HCT116 (cell line): ENCODE data around the gene CCDC38. TPM values are rescaled to one million over a fixed set of nuclear protein-coding genes. Genes with fewer than 3 reads are reported as not detected.
"Not testable (repeated sequence)": the region's sequence is repeated elsewhere in the genome, so short reads cannot be mapped to it uniquely, and the experiment has no call there.

Source experiments
- ATAC-seq: fragments of 200-7000 bp; cut with Tn5 transposase; 2 replicates; pipeline ENCODE4 v1.9.1; 2020; ENCODE audit warnings: mild to moderate bottlenecking, moderate library complexity
- BruUV-seq: library from RNA; stranded (reverse); fragments of 400-500 nt; replicated peaks from 2 replicates; lab custom pipeline; 2021; lab: Mats Ljungman, UMichigan
- CTCF ChIA-PET: fragments of 300-600 bp; sonication (Branson Sonifier 250); formaldehyde crosslinking; loops from one replicate; lab custom pipeline; 2021; ENCODE audit warnings: antibody characterized with exemption; lab: Charles Lee
- POLR2A ChIA-PET: fragments of 300-600, 350-600 bp; sonication (Branson Sonifier 250); formaldehyde crosslinking; loops from one replicate; lab custom pipeline; 2021; ENCODE audit warnings: antibody characterized with exemption; lab: Charles Lee
- RAD21 ChIA-PET, 2 experiments: fragments of 300-600 bp; sonication (Branson Sonifier 250); formaldehyde crosslinking; loops; one replicate each; lab custom pipeline; 2023; ENCODE audit warnings: low total read pairs in 2 of 2; ENCODE audit not compliant: uncharacterized antibody in 2 of 2, unreplicated experiment in 2 of 2, low non-redundant PET in 1 of 2; lab: Charles Lee
- DNase-seq: peaks from one replicate; pipeline ENCODE4 v3.0.0-alpha.2; 2010; ENCODE audit warnings: low read depth, low spot score
- H2AFZ ChIP-seq: fragments of 200-600 bp; shearing (Covaris generic), sonication (generic); 2 replicates; pipeline ENCODE4 v1.6.1; 2017; ENCODE audit warnings: low read depth, mixed run types, mixed read lengths, antibody characterized with exemption, low read length; ENCODE audit not compliant: poor library complexity, severe bottlenecking
- H3K27ac ChIP-seq: 2 replicates; pipeline ENCODE4 v1.5.1; 2012; ENCODE audit warnings: low read depth, low read length
- H3K27me3 ChIP-seq: fragments of 200-600 bp; sonication (generic); 2 replicates; pipeline ENCODE4 v1.6.1; 2016; ENCODE audit warnings: mixed run types, low read length, mixed read lengths; ENCODE audit not compliant: insufficient read depth
- H3K36me3 ChIP-seq, 2 experiments: fragments of 200-500 bp in 1 of 2; fragments of 200-600 bp in 1 of 2; sonication (Bioruptor generic) in 1 of 2; sonication (generic) in 1 of 2; 2 replicates each; pipeline versions ENCODE4 v1.5.1 to v1.6.1; 2014 to 2016; ENCODE audit warnings: low read length in 2 of 2, inconsistent platforms in 1 of 2, mixed read lengths in 1 of 2, mixed run types in 1 of 2; ENCODE audit not compliant: insufficient read depth in 2 of 2, control insufficient read depth in 1 of 2
- H3K4me1 ChIP-seq, 2 experiments: fragments of 200-600 bp in 1 of 2; sonication (generic) in 1 of 2; 2 replicates each; pipeline versions ENCODE4 v1.5.1 to v1.6.1; 2012 to 2017; ENCODE audit warnings: low read length in 2 of 2, inconsistent platforms in 1 of 2, mild to moderate bottlenecking in 1 of 2, mixed read lengths in 1 of 2, mixed run types in 1 of 2, moderate library complexity in 1 of 2; ENCODE audit not compliant: insufficient read depth in 2 of 2, control insufficient read depth in 1 of 2
- H3K4me2 ChIP-seq: fragments of 200-600 bp; sonication (generic); 2 replicates; pipeline ENCODE4 v1.6.1; 2017; ENCODE audit warnings: mixed run types, low read length, mixed read lengths
- H3K4me3 ChIP-seq, 2 experiments: fragments of 200-600 bp in 1 of 2; sonication (generic) in 1 of 2; replicated peaks in 1 of 2; 2 replicates each; pipeline ENCODE4 v1.5.1; 2011 to 2016; ENCODE audit warnings: low read length in 2 of 2, control low read depth in 1 of 2, low read depth in 1 of 2, mild to moderate bottlenecking in 1 of 2, mixed read lengths in 1 of 2, mixed run types in 1 of 2
- H3K79me2 ChIP-seq: fragments of 200-600 bp; sonication (generic); 2 replicates; pipeline ENCODE4 v1.6.1; 2017; ENCODE audit warnings: mild to moderate bottlenecking, mixed run types, low read length, moderate library complexity, mixed read lengths; ENCODE audit not compliant: insufficient read depth
- H3K9ac ChIP-seq: fragments of 200-600 bp; sonication (generic); 2 replicates; pipeline ENCODE4 v1.6.1; 2016; ENCODE audit warnings: low read length, mixed read lengths
- H3K9me2 ChIP-seq: fragments of 200-600 bp; sonication (generic), shearing (Covaris generic); 2 replicates; pipeline ENCODE4 v1.6.1; 2017; ENCODE audit warnings: mixed run types, mild to moderate bottlenecking, moderate library complexity; ENCODE audit not compliant: insufficient read depth
- H3K9me3 ChIP-seq, 2 experiments: fragments of 200-500 bp in 1 of 2; fragments of 200-600 bp in 1 of 2; sonication (Bioruptor generic) in 1 of 2; sonication (generic) in 1 of 2; 2 replicates each; pipeline ENCODE4 v1.6.1; 2014 to 2017; ENCODE audit warnings: low read length in 2 of 2, mixed read lengths in 2 of 2, inconsistent platforms in 1 of 2, low read depth in 1 of 2, mild to moderate bottlenecking in 1 of 2, mixed run types in 1 of 2, moderate library complexity in 1 of 2; ENCODE audit not compliant: control insufficient read depth in 1 of 2, insufficient read depth in 1 of 2
- H4K20me1 ChIP-seq: fragments of 200-600 bp; sonication (generic), shearing (Covaris generic); 2 replicates; pipeline ENCODE4 v1.6.1; 2017; ENCODE audit warnings: mixed run types, mild to moderate bottlenecking, moderate library complexity; ENCODE audit not compliant: insufficient read depth
- CEBPB ChIP-seq: IDR thresholded peaks from 2 replicates; pipeline ENCODE4 v1.6.1; 2012; ENCODE audit warnings: low read depth
- CTCF ChIP-seq, 3 experiments: fragments of 200-600 bp in 1 of 3; sonication (generic) in 1 of 3; IDR thresholded peaks in 2 of 3; conservative IDR thresholded peaks in 1 of 3; 2 replicates each; pipeline ENCODE4 v1.5.1; 2012 to 2017; ENCODE audit warnings: low read depth in 2 of 3, low read length in 2 of 3, antibody characterized with exemption in 1 of 3, borderline replicate concordance in 1 of 3, control low read depth in 1 of 3, mild to moderate bottlenecking in 1 of 3, mixed read lengths in 1 of 3, mixed run types in 1 of 3, moderate library complexity in 1 of 3; ENCODE audit not compliant: insufficient read depth in 1 of 3
- EZH2 ChIP-seq: fragments of 200-600 bp; sonication (generic); IDR thresholded peaks from 2 replicates; pipeline ENCODE4 v1.6.1; 2017; ENCODE audit warnings: antibody characterized with exemption, mixed run types
- EZH2phosphoT487 ChIP-seq: fragments of 200-600 bp; IDR thresholded peaks from 2 replicates; pipeline ENCODE4 v1.6.1; 2018; ENCODE audit warnings: antibody characterized with exemption, borderline replicate concordance
- POLR2A ChIP-seq: IDR thresholded peaks from 2 replicates; pipeline ENCODE4 v1.7.0; 2011; ENCODE audit warnings: borderline replicate concordance; ENCODE audit not compliant: insufficient read depth, insufficient read length; ENCODE audit errors: extremely low read depth
- POLR2AphosphoS5 ChIP-seq: IDR thresholded peaks from 2 replicates; pipeline ENCODE4 v1.6.1; 2011; ENCODE audit warnings: mild to moderate bottlenecking, low read depth, low read length, moderate library complexity
- RAD21 ChIP-seq: IDR thresholded peaks from 2 replicates; pipeline ENCODE4 v1.6.1; 2012; ENCODE audit warnings: low read depth, mild to moderate bottlenecking
- SRF ChIP-seq: IDR thresholded peaks from 2 replicates; pipeline ENCODE4 v1.6.1; 2012; ENCODE audit warnings: low read depth
- TCF7L2 ChIP-seq: IDR thresholded peaks from 2 replicates; pipeline ENCODE4 v1.7.0; 2011; ENCODE audit warnings: borderline replicate concordance, inconsistent platforms; ENCODE audit not compliant: insufficient read depth, insufficient read length; ENCODE audit errors: extremely low read depth
- YY1 ChIP-seq: IDR thresholded peaks from 2 replicates; pipeline ENCODE4 v1.6.1; 2011; ENCODE audit warnings: low read length, low read depth, moderate library complexity, mild to moderate bottlenecking; ENCODE audit not compliant: insufficient replicate concordance; ENCODE audit errors: extremely low read depth
- ZFX ChIP-seq: fragments of 450-650 bp; IDR thresholded peaks from 2 replicates; pipeline ENCODE4 v1.6.1; 2017
- ZNF274 ChIP-seq: fragments of 200-500 bp; sonication (Bioruptor generic); IDR thresholded peaks from 2 replicates; pipeline ENCODE4 v1.6.1; 2014; ENCODE audit warnings: mild to moderate bottlenecking, low read depth, low read length, inconsistent platforms
- intact Hi-C: fragments of 100-400 bp; cut with micrococcal nuclease; formaldehyde crosslinking; loops from 2 replicates; pipeline ENCODE4 v1.10.0; 2022
- total RNA-seq: library from RNA; stranded (reverse); gene quantifications from one replicate; pipeline ENCODE4 v1.2.1, GENCODE V29; 2021; ENCODE audit not compliant: unreplicated experiment

CCDC38 gene
- total RNA-seq, 1 experiment from 2014 or later = 0.27 TPM

GRCh38 chr12:95851606-95852005 lies 90.8 kb downstream of the CCDC38 start:
- POLR2A ChIA-PET = no interaction called here
- CTCF ChIA-PET = no interaction called here

GRCh38 chr12:95848575-95849388 lies 93.6 kb downstream of the CCDC38 start:
- RAD21 ChIA-PET = interaction anchor here in 1 of 2 experiments (0.6 kb wide), 2 partner anchors 155 to 514 kb away, joined by 3 read pairs; no protein-coding TSS in a partner anchor
- H4K20me1 ChIP-seq = no peaks in the 10 kb centered on the region
- TF ChIP-seq CTCF (IDR thresholded peaks at IDR 0.05 in 2 of 3, conservative IDR thresholded peaks at IDR 0.05 in 1 of 3; ENCODE audit: borderline replicate concordance in 1 of 3, insufficient read depth in 1 of 3, low read depth in 2 of 3, low read length in 2 of 3) (peak; percentile 41 to 61 (median 56); a peak in 4 of 6 replicates), EZH2phosphoT487 (no peak), POLR2AphosphoS5 (no peak), ZFX (no peak), RAD21 (peak; percentile 79), YY1 (no peak)
- POLR2A ChIA-PET = no interaction called here
- H3K9ac ChIP-seq = no peak overlapping the region
- no peak overlapping the region for H3K4me2 ChIP-seq
- H3K4me3 ChIP-seq = no peak overlapping the region
- DNase-seq (no peak), ATAC-seq (peak; percentile 78)
- H2AFZ ChIP-seq = no peak overlapping the region
- CTCF ChIA-PET = interaction anchor here (0.8 to 1.7 kb wide), 5 partner anchors 26 to 314 kb away, joined by 4 to 5 read pairs (median 5); no protein-coding TSS in a partner anchor
- H3K79me2 ChIP-seq = no peaks in the 10 kb centered on the region
- no peaks in the 10 kb centered on the region for H3K4me1 ChIP-seq
- intact Hi-C loops = loop anchor here (1.0 kb wide), 1 partner anchor 28 kb away; no protein-coding TSS in a partner anchor
- H3K27ac ChIP-seq = no peak overlapping the region
- H3K27me3 ChIP-seq = no peaks in the 10 kb centered on the region
- no peaks in the 10 kb centered on the region for H3K36me3 ChIP-seq
- no peaks in the 10 kb centered on the region for H3K9me3 ChIP-seq
- no TSS peak for BruUV-seq
- H3K9me2 ChIP-seq = no peaks in the 10 kb centered on the region

More at GRCh38 chr12:95851606-95852005, 90.8 kb downstream of the CCDC38 start:
- no peaks in the 10 kb centered on the region for H3K27me3 ChIP-seq
- no peak for ATAC-seq
- no peaks in the 10 kb centered on the region for H3K36me3 ChIP-seq
- H3K4me2 ChIP-seq = no peak overlapping the region
- no peak overlapping the region for H3K27ac ChIP-seq
- TF ChIP-seq CEBPB (no peak), POLR2A (no peak), SRF (no peak), TCF7L2 (no peak), EZH2 (no peak), ZNF274 (no peak)
- no peak overlapping the region for H3K4me3 ChIP-seq
- intact Hi-C loops = no loop called here
- no peaks in the 10 kb centered on the region for H3K9me3 ChIP-seq
- no peak overlapping the region for H2AFZ ChIP-seq
- H3K79me2 ChIP-seq = no peaks in the 10 kb centered on the region
- H3K4me1 ChIP-seq = no peaks in the 10 kb centered on the region
- no peak for DNase-seq
- H3K9me2 ChIP-seq = no peaks in the 10 kb centered on the region
- no peak overlapping the region for H3K9ac ChIP-seq
- no peaks in the 10 kb centered on the region for H4K20me1 ChIP-seq
- BruUV-seq = no TSS peak
- RAD21 ChIA-PET = no interaction called here

- Histone ChIP-seq H3K9ac (peak overlapping the region; percentile 40), H3K4me2 (peak overlapping the region; percentile 61), H2AFZ (peak overlapping the region; percentile 90), H3K4me3 (peak overlapping the region; percentile 32 to 47)
- CTCF ChIA-PET, H3K9me3 ChIP-seq, H3K4me1 ChIP-seq, H3K9me2 ChIP-seq, DNase-seq, H3K27me3 ChIP-seq, BruUV-seq, H4K20me1 ChIP-seq, H3K36me3 ChIP-seq, POLR2A ChIA-PET, H3K27ac ChIP-seq, intact Hi-C loops, H3K79me2 ChIP-seq: not testable (repeated sequence)
- RAD21 ChIA-PET = interaction anchor here in 1 of 2 experiments (0.6 to 0.7 kb wide), 2 partner anchors 260 to 271 kb away, joined by 3 to 4 read pairs; no protein-coding TSS in a partner anchor
- peak; percentile 70 for ATAC-seq
Measured at GRCh38 chr12:95842426-95842825, 100.0 kb downstream of the CCDC38 start.
